ENCODE measurements around the gene ZNF850. TPM values are rescaled to one million over a fixed set of nuclear protein-coding genes. Genes with fewer than 3 reads are reported as not detected.
"Not testable (repeated sequence)": the region's sequence is repeated elsewhere in the genome, so short reads cannot be mapped to it uniquely, and the experiment has no call there.

ZNF850 gene
- total RNA-seq, result 2.7 and 4.2 TPM in 2 replicates
- polyA plus RNA-seq (2012), result 1.5 TPM

DNA sequence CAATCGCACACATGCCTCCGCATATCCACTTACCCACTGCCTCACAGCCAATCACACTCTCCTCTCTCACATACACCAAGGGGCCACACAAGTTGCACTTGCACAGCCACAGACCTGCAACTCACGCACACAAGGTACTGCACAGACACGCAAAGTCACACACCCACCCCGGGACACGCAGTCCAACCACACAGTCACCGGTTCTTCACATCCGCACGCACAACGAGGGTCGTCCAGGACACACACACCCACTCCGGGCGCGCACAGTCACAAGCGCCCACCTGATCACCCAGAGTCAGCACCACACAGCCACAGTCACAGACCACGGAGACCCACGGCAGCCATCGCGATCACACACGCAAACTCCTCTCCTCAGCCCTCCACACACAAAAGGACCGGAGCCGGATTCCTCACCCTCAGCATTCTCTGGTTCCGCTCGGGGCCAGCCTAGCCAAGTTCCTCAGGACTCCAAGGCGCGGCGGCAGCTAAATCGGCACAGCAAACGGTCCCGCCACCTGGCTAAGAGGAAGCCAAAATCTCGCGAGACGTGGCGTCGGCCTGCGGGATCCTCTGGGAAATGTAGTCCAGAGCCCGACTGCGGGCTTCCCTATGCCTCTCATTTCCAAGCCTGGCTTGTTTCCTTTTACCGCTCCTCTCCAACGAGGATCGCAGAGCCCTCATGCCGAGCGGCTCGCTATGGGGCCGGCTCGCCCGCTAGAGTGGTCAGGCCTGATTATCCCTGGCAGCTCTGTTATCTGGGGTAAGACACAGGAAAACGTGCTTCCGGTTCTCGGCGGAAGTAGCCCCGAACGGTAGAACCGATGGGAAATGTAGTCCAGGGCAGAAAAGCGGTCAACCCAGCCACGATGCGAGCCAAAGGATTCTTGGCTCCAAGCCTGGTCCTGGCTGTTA is at the start of gene ZNF850:
ZNF850 (minus strand) TSS at position 497 of the 912 bp plus-strand sequence. CDS start 10,201 bp downstream, outside the sequence.
- DNase-seq (ENCODE audit: low read depth), result peak; percentile 96

DNA sequence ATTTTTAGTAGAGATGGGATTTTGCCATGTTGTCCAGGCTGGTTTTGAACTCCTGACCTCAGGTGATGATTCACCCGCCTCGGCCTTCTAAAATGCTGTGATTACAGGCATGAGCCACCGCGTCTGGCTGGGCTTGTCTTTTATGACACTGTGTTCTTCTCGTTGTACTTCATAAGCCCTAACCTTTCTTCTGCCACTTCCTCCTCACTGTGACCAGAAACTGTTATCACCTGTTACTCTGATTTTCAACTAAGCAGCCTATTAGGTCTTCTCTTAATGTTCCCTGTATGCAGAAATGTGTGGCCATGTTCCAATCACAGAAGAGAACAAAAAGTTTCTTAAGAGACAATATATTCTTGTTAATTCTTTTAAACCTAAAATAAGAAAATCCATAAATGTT is 49.2 kb upstream of the ZNF850 start:
- no peak for DNase-seq (ENCODE audit: low read depth)

DNA sequence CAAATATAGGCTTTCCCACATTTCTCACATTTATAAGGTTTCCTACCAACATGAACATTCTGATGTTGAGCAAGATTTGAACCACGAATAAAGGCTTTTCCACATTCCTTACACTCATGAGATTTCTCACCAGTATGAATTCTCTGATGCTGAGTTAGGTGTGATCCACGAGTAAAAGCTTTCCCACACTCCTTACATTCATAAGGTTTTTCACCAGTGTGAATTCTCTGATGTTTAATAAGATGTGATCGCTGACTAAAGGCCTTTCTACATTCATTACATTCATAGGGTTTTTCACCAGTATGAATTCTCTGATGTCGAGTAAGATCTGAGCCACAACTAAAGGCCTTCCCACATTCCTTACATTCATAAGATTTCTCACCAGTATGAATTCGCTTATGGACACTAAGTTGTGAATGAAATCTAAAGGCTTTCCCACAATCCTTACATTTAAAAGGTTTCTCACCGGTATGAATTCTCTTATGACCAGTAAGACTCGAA is 46.6 kb upstream of the ZNF850 start:
- peak; percentile 3 for DNase-seq (ENCODE audit: low read depth)

DNA sequence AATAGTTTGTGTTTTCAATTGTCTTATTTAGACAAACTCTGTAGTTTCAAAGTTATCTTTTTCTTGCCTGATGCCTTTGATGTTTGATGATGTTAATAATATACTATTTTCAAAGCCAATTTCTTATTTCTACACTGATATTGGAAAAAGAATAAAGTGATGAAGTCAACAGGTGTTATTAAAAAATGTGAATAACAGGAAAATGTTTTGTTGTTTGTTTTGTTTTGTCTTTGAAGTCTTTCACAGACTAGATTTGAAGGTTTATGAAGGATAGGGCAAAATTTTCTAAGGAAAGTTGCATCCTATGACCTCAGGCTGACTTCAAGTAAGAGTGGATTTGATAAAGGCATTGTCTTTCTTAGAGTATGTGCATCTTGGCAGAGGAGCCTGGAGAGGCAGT is 34.4 kb upstream of the ZNF850 start:
- DNase-seq (ENCODE audit: low read depth), result no peak

DNA sequence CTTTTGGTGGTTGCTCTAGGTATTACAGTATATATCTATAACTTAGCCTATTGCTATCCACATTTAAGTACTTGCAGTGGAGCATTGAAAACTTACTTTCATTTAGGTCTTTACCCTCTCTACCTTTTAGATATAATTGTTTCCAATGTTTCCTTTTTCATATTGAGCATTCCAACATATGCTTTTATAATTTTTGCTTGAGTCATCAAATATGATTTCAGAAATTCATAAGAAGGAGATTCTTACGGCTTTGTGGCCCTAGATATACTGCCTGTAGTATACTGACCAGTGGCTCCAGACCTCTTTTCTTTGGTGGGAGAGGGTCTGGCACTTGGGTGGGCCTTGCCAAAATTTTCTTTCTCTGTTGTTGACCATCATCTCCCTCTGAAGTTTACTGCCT is 32.8 kb upstream of the ZNF850 start:
- no peak for DNase-seq (ENCODE audit: low read depth)

DNA sequence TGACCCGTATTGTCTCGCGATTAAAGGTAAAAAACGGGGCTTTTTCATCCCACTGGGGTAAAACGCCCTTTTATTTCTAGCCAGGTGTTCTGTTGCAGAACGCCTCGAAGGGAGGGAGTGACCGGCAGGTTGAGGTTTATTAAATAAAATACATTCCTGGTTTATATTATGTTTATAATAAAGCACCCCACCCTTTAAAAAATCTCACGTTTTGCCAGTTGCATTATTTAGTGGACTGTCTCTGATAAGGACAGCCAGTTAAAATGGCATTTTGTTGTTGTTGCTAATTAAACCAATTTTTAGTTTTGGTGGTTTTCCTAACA is 25.1 kb upstream of the ZNF850 start:
- no peak for DNase-seq (ENCODE audit: low read depth)

DNA sequence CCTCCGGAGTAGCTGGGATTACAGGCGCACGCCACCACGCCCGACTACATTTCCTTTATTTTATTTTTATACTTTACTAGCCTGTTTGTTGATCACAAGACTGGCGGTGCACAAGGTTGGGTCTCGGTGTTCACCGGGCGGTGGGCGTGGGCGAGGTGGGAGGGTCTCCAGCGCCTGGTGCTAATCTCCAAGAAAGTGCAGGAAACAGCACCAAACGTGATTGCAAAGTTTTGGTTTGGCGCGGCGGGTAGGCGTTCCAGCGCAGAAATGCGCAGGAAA is 24.0 kb upstream of the ZNF850 start:
- no peak for DNase-seq (ENCODE audit: low read depth)

DNA sequence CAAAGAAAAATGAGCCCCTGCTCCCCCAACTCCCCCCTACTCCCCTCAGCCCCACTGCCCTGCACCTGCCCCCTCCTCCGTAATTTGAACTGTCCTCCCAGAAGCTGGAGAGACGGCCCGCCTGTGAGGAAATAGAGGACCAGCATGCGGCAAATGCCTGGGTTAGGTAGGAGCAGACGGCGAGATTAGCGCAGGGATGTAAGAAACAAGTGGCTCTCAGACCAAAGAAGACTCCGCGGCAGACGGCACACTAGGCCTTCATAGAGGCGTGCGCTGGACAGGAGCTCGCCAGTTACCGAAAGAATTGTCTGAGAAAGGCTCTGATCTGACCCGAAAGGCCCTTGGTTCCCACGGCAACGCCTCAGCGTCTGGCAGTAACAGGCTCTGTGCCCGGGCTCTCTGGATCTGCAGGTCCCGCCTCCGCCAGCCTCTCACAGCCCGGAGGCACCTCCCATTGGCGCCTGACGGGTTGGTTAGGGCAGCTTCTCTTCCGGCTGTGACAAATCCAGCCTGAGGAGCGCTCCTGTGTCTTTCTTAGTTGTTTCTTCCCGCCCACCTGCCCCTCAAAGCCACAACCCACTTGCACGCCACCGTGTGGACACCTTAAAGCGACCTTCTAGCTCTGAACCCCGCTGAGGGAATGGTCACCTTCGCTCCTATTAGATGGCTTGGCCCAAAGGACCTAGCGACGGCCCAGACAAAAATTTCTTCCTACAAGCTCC is 19.0 kb upstream of the ZNF850 start:
- not testable (repeated sequence) for DNase-seq (ENCODE audit: low read depth)

DNA sequence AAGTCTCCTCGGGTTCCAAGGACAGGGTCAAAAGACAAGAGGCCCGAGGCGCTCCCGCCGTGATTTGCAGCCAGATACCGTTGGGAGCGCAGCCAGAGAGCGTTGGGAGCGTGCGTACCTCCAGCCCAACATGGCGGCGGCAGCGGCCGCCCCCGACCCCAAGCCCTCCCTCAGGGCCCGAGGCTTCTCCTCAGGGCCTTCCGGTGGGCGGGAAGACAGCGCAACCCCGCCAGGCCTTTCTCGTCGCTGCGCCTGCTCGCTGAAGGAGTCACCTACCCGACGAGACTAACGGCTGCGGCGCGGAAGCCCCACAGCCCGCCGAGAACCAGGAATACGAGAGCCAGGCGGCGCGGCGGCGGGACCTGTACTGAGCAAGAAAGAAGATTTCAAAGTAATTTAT is 3.2 kb upstream of the ZNF850 start:
- DNase-seq (ENCODE audit: low read depth), result no peak

DNA sequence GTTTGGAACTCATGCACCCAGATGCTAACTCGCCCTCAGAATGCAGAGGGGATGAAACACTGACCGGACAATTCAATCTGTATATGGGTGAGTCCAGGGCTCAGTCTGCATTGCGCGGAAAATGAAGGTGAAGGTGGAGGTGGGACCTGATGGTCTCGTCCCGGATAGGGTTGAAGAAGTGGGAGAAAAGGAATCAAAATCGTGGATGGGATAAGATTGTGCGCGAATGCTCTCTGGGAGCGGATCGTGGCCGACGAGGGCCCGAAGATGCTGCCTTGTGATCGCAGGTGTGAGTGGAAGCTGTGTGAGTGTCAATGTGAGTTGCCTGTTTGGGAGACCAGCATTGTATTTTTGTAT is 594 bp upstream of the ZNF850 start:
- DNase-seq (ENCODE audit: low read depth), result no peak

DNA sequence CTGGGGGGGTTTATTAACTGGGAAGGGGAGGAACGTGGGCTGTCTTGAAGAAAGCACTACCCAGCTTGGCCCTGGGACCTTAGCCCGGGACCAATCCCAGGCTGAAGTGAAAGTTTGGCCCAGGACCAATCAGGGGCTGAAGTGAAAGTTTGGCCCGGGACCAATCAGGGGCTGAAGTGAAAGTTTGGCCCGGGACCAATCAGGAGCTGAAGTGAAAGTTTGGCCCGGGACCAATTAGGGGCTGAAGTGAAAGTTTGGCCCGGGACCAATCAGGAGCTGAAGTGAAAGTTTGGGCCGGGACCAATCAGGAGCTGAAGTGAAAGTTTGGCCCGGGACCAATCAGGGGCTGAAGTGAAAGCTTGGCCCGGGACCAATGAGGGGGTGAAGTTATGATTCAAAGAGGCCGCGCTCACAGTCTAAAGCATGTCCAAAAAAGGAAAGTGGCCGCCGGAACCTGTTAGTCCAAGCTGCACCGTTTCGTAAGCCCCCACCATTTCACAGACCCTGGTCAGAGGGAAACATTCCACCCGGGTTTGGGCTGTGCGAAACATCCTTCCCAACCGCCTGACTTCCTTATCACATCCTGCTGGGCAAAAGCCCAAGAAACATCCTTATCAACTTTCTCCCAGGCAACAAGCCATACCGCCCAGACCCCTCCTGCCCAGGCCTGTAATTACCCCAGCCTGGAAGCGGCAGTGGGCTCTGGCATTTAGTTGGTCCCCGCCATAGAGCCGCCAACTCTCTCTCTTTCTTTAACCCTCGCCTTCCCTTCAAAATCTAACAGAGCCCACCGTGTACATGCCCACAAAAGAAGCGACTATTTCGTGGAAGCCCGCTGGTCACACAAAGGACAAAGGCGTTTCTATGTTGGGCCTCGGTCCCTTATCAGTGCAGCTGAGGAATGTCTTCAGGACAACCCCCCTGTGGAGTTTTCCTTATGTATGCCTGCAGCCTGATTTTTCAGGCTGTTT is 1.1 kb downstream of the ZNF850 start:
- DNase-seq (ENCODE audit: low read depth), result peak; percentile 77

DNA sequence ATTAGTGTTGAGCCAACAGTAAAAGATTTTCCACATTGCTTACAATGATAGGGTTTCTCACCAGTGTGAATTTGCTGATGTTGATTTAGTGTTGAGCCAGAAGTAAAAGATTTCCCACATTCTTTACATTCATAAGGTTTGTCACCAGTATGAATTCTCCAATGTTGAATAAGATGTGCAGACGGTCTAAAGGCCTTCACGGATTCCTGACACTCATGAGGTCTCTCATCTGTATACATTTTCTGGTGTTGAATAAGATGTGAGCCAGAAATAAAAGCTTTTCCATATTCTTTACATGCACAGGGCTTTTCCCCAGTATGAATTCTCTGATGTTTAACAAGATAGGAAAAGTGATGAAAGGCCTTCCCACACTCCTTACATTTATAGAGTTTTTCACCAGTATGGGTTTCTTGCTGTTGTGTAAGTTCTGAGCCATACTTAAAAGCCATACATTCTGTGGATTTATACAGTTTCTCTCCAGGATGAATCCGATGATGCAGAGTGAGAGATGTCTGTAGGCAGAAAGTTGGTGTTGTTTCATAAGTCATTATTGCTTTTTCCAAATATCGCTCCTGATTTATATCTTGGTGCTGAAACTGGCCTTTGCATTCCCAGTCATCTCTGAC is 22.4 kb downstream of the ZNF850 start:
- no peak for DNase-seq (ENCODE audit: low read depth)

DNA sequence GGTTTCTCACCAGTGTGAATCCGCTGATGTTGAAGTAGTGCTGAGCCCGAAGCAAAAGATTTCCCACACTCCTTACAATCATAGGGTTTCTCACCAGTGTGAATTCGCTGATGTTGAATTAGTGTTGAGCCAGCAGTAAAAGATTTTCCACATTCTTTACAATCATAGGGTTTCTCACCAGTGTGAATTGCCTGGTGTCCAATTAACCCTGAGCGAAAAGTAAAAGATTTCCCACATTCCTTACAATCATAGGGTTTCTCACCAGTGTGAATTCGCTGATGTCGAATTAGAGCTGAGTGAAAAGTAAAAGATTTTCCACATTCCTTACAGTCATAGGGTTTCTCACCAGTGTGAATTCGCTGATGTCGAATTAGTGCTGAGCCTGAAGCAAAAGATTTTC is 23.0 kb downstream of the ZNF850 start:
- DNase-seq (ENCODE audit: low read depth), result not testable (repeated sequence)

DNA sequence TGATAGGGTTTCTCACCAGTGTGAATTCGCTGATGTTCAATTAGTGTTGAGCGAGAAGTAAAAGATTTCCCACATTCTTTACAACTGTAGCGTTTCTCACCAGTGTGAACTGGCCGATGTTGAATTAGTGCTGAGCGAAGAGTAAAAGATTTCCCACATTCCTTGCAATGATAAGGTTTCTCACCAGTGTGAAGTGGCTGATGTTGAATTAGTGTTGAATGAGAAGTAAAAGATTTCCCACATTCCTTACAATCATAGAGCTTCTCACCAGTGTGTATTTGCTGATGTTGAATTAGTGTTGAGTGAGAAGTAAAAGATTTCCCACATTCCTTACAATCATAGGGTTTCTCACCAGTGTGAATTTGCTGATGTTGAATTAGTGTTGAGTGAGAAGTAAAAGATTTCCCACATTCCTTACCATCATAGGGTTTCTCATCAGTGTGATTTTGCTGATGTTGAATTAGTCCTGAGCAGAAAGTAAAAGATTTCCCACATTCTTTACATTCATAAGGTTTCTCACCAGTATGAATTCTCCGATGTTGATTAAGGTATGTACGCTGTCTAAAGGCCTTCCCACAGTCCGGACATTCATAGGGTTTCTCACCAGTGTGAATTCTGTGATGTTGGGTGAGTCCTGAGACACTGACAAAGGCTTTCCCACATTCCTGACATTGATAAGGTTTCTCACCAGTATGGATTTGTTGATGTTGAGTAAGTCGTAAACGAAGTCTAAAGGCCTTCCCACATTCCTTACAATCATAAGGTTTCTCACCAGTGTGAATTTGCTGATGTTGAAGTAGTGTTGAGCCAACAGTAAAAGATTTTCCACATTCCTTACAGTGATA is 24.0 kb downstream of the ZNF850 start:
- no peak for DNase-seq (ENCODE audit: low read depth)

DNA sequence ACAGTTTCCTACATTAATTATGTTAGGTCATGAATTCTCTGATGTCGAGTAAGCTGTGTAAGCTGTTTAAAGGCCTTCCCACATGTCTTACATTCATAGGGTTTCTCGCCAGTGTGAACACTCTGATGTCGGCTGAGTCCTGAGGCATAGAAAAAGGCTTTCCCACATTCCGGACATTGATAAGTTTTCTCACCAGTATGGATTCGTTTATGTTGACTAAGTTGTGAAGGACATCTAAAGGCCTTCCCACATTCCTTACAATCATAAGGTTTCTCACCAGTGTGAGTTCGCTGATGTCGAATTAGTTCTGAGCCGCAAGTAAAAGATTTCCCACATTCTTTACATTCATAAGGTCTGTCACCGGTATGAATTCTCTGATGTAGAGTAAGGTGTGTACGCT is 24.9 kb downstream of the ZNF850 start:
- DNase-seq (ENCODE audit: low read depth), result no peak

DNA sequence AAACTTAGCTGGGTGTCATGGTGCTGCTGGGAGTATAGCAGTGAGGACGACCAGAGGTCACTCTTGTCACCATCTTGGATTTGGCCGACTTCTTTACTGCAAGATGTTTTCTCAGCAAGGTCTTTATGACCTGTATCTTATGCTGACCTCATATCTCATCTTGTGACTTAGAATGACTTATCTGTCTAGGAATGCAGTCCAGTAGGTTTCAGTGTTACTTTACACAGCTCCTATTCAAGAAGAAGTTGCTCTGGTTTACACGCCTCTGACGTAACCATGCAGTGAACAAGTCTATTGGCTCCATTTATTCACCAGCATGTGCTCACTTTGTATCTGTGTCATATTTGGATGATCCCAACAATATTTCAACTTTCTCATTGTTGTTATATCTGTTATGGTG is 26.7 kb downstream of the ZNF850 start:
- DNase-seq (ENCODE audit: low read depth), result no peak

DNA sequence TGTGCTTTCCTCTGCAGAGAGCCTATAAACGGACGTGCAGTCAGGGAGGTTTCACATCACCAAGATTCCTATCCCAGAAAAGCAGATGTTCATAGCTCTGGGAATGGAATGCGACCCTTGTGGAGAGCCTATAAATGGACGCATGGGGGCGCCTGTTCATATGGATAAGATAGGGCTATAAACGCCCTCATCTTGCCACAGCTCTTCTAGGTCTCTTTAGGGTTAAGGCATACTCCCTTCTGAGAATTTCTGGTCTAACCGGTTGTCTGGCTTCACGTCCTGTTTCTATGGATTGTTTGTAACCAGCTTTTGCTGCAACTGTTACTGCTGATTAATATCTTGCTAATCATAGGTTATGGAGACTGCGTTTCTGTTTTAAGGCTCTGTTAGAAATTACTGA is 36.4 kb downstream of the ZNF850 start:
- not testable (repeated sequence) for DNase-seq (ENCODE audit: low read depth)

DNA sequence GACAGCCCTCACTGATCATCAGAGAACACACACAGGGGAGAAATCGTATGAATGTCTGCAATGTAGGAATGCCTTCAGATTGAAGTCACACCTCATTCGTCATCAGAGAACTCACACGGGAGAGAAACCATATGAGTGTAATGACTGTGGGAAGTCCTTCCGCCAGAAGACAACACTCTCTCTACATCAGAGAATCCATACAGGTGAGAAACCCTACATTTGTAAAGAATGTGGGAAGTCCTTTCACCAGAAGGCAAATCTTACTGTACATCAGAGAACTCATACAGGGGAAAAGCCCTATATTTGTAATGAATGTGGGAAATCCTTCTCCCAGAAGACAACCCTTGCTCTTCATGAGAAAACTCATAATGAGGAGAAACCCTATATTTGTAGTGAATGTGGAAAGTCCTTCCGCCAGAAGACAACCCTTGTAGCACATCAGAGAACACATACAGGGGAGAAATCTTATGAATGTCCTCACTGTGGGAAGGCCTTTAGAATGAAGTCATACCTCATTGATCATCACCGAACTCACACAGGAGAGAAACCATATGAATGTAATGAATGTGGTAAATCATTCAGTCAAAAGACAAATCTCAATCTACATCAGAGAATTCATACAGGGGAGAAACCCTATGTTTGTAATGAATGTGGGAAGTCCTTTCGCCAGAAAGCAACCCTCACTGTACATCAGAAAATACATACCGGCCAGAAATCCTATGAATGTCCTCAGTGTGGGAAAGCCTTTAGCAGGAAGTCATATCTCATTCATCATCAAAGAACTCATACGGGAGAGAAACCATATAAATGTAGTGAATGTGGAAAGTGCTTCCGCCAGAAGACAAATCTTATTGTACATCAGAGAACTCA is 52.7 kb downstream of the ZNF850 start:
- DNase-seq (ENCODE audit: low read depth), result peak; percentile 11

DNA sequence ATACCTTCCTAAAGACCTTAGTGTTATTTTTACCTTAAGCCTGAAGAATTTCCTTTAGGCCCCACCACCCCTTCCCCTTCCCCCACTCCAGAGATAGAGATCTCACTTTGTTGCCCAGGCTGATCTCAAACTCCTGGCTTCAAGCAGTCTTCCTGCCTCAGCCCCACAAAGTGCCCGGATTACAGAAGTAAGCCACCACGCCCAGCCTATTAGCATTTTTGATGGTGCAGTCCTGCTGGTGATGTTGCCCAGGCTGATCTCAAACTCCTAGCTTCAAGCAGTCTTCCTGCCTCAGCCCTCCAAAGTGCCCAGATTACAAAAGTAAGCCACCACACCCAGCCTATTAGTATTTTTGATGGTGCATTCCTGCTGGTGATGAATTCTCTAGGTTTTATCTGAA is 63.2 kb downstream of the ZNF850 start:
- no peak for DNase-seq (ENCODE audit: low read depth)

Measured in myocyte (in vitro differentiated cells).